CD4-positive, alpha-beta T cell treated with Interferon alpha-2 for 1 hour (primary cell): ENCODE measurements around the gene LMO4.
A peak's percentile ranks its signal among the peaks of the same experiment; 100 is the strongest.

Experiments used
- DNase-seq, 2 donors: peaks; one replicate each; pipeline ENCODE4 v3.0.0-alpha.2; 2020 to 2022

Gene LMO4

DNA sequence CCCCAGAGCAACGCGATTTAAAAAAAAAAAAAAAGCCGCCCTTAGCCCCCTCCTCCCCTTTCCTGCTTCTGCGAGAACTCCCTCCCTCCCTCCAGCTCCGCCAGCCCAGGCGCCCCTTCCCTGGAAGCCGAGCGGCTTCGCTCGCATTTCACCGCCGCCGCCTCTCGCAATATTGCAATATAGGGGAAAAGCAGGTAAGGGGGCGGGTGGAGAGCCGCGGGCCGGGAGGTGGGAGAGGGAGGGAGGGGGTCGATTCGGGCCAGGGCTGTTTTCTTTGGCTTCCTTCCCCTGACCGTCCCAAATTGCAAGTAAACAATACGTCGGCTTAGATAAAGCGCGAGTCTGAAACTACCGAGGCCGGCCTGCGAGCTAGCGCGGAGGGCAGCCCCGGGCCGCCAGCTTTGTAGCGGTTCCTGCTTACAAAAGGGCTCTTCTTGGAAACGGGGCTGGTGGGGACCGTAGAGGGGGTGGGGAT, 408 bp downstream of the LMO4 start:
- peak; percentile 52 to 70 for DNase-seq

DNA sequence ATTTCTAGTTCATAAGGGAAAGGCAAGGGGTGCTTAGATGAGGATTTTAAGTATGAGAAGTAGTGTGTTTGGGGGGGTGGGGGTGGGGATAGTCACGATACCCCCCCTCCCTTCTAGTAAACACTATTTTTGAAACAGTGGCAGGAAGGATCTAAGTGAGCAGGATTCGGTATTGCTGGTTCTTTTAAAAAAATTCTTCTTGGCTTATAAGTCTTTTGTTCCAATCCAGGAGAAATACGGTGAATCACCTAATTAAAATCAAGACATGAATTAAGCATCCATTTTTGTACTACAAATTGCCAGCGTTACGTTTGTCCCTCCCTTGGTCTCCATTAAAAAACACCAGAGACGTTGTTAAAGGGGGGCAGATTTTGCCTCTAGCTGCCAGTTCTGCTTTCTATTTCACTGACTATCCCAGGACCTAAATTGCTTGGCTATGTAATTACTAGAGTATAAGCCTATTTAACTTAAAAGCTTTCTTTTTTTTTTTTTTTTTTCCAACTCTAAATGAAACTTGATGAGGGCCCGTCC, 911 bp downstream of the LMO4 start:
- DNase-seq: peak in 1 of 2 donors; percentile 51

DNA sequence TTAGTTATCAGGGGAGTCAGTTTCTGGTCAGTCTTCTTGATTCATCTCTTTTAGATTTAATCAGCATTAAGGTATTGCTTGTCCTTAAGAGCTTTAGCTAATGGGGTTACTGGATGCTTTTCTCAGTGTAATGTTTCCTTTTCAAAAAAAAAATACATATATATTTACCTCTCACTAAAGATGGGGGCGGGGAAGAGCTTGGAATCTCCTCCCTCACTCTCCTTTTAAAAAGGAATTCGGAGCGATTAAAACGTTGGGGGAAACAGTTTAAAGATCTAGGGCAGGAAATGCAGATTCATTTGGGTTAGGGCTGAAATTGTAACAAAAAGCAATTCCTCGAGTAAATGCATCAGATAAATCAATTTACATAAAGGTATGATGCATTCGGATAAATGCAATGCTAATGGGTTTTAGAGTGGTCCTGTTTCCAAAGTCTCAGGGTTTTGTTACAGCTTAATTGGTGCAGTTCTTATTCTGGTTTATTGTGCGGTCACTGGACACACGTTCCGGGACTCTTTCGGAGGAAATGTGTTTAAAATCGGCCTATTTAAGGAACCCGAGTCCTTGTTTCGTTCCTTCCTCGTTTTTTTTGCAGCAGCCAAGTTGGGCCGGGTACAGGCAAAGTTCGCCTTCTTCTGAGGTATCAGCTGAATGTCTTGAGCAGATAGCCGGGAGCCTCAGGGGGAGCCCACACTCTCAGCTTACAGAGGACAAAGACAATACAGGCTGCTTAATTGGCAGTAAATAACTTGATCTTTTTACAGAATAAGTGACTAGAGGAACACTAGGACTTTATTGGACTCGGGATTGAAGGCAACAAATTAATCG, 1.6 kb downstream of the LMO4 start:
- DNase-seq: peak in 1 of 2 donors; percentile 27

GRCh38 chr1:87330885-87331364, 2.2 kb downstream of the LMO4 start:
- DNase-seq: no peak

DNA sequence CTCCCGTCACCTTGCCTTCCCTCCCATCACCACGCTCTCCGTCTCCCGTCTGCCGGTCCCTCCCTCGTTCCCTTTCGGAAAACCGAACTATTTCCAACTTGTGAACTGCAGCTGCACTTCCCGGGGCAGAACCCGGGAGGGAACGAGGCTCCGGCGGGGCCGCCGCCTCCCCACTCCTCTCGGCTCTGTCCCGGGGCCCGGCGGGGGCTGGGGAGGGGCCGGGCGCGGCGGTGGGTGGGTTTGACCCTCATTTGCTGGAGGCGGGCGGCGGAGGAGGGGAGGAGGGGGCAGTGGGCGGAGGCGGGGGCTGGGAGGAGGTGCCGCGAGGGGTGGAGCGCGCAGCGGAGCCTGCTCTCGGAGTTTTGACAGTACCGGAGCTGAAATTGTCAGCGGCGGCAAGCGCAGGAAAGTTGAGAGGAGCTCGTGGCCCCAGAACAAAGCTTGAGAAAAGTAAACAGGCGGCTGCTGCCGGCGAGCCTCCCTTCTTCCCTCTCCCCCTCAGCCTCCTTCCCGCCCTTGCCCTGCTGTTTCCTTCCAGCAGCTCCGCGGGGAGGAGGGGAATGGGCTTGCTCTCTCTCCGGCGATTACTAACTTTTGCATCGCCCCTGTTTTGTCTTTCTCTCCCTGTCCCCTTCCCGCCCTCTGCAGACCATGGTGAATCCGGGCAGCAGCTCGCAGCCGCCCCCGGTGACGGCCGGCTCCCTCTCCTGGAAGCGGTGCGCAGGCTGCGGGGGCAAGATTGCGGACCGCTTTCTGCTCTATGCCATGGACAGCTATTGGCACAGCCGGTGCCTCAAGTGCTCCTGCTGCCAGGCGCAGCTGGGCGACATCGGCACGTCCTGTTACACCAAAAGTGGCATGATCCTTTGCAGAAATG, 2.9 kb downstream of the LMO4 start:
- DNase-seq: peak; percentile 65 to 77

GRCh38 chr1:87333692-87334347, 5.1 kb downstream of the LMO4 start:
- peak in 1 of 2 donors; percentile 60 for DNase-seq

DNA sequence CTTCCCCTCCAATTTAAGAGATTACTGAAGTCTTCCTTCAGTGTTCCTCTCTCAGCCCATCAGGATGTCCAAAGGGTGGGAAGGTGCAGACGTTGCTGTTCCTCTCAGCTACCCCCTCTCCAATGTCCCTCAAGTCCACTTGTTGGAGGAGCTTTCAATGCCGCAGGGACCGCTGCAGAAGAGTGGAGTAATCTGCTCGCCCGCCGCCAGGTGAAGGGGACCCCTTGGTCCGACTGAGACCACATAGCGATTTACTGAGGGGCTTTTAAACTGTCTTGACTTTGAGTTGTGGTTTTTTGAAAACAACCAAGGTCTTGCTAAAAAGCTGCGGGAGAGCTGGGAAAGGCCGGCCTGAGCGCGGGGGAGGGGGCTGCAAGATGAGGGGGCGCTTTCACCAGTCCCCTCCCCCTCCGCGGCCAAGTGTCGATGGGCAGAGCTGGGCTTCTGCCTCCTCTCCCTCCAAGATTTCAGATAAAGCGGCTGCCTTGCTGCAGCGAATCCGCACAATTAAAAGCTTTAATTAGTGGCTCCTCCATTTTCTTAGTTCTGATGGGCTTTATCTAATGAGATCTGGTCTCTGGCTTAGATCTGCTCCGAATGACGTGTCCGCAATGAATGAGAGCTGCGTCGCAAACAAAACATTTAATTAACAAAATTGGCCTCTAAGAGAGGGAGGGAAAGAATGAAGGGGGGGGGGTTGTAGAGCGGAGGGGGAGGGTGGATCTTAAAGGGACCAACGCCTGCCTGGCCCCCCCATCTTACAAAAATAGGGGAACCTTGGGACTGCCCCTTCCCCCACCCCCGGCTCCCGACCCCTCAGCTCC, 5.9 kb downstream of the LMO4 start:
- DNase-seq: no peak

DNA sequence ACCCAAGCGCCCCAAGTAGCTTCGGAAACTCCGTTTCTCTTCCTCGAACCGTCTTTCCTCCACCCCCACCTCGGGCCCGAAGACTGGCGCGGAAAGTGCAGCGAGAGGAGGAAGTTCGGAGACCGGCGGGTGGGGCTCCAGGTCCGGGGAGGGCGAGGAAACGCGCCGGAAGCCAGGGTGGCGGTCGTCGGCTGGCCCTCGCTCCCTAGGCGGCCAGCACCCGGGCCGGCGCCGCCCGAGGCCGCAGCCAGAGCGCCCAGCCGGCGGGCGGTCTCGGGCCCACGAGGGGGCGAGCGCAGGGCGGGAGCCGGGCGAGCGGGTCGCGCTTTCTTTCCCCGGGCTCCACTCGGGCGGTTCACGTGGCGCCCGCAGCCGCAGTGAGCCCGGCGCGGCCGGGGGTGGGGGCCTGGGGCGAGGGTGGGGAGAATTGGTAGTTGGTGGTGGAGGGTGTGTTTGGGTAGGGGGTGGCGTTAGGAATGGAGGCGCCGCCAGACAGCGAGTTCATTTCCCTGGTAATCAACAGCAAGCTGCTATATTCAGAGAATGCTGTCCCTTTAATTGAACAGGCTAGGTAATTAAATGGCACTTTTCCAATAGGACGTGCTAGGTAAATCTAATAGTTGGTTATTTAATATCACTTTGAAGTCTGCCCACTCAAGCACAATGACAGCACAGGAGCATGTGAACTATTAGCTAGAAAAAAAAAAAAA, 6.7 kb downstream of the LMO4 start:
- DNase-seq: peak; percentile 68 to 73

DNA sequence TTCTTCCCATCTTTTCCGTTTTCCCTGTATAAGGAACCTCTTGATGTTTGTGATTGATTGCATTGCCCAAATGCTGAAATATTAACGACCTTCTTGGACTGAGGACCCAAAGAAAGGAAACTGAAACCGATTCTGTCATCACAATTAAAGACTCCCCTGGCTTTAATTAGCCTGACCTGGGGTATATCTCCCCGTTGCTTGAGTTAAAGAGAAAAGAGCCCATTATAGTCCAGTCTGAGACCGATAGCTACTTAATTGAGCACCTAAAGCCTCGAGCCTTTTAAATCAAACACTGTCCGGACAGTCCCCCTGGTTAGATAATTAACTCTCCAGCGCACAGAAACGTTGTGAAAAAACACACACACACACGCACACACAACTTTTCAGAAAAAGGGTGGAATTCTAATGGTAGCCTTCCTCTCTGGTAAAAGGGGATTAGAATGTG, 8.0 kb downstream of the LMO4 start:
- peak in 1 of 2 donors; percentile 4 for DNase-seq

DNA sequence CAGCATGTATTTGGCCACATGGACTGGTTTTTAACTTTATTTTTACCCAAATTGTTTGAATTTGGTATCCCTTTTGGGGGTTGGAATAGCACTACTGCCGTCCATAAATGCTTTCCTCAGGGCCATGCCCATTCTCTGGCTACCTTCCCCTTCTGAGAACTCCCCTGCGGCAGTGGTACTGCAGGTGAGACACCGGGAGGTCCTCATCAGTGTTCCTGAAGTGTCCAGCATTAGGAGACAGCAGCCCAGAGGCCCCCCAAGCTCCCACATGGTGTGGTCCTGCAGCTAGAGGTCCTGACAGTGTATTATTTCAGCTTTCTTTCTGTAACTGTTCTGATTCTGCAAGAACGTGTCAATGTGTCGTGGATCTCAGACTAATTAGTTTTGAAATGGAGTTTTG, 8.9 kb downstream of the LMO4 start:
- no peak for DNase-seq

- DNase-seq: no peak
These were observed 9.9 kb downstream of the LMO4 start for GRCh38 chr1:87338566-87338965.

DNA sequence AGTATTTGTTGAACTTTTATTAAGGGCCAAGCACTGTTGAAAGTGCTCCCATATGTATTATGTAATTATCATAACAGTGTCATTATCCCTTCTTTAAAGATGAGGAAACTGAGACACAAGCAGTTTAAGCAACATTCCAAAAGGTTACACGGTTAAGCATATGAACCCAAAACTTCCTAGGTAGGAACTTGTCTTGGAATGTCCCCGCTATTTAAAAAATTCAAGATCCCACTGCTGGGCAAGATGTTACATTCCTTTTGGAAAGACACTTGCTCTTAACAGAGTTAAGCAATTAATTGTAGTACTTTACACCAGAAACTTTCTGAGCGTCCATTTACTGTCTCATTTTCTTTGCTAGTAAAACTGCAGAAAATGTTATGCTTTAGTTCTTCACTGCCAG, 15.6 kb downstream of the LMO4 start:
- no peak for DNase-seq

- no peak for DNase-seq
These were observed 17.6 kb downstream of the LMO4 start for GRCh38 chr1:87346130-87346814.

GRCh38 chr1:87348341-87349019, 19.8 kb downstream of the LMO4 start:
- DNase-seq: no peak

- DNase-seq: no peak
These were observed 20.4 kb downstream of the LMO4 start for GRCh38 chr1:87349036-87349435.

DNA sequence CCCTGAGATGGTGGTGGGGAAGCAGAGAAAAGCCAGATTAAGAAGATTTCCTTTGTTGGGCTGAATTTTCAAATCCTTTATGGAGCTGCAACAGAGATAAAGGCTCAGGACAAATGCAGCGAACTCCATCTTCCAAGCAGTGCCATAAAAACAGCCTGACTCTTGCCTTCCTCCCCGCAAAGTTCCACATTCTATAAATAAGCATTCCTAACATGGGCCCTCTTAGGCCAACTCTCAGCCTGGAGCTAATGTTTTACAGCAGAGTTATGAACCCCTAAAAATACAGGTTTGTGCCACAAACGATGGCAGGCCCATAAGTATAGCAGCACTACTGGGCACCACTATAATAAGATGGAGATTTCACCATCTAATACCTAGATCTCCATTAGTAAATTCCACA, 27.2 kb downstream of the LMO4 start:
- no peak for DNase-seq

GRCh38 chr1:87356591-87356990, 27.9 kb downstream of the LMO4 start:
- DNase-seq: no peak

DNA sequence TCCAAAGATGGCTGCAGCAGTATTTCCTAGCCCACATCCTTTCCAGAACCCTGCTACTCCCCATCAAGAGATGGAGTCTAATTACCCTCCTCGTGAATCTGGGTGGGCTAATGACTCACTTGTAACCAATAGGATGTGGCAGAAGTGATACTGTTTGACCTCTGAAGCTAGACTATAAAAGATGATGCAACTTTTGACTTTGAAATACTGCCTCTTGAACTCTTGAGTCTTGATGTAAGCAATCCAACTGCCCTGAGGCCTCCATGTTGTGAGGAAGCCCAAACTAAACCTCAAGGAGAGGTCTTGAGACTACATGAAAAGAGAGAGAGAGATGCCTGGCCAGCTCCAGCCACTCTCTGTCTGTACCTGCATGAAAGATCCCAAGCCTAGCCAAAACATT, 29.5 kb downstream of the LMO4 start:
- DNase-seq: no peak

GRCh38 chr1:87359586-87359985, 30.9 kb downstream of the LMO4 start:
- DNase-seq: no peak
